ENCODE results near the gene CHADL.

GRCh38 chr22:41248314-41248713 is 7.6 kb upstream of the CHADL start:
- no peak for TF ChIP-seq POLR2AphosphoS5 (IDR thresholded peaks at IDR 0.05; ENCODE audit: borderline replicate concordance, low read depth, low read length)
- no peak for TF ChIP-seq EZH2 (IDR thresholded peaks at IDR 0.05)
- no peak for TF ChIP-seq FOXP2 (optimal IDR thresholded peaks at IDR 0.05; ENCODE audit: control extremely low read depth, extremely low read length, insufficient read depth)

Data from SK-N-MC (cell line).